GM23338 (cell line): Measurements from ENCODE around the gene AZIN2. TPM values are rescaled to one million over a fixed set of nuclear protein-coding genes. Genes with fewer than 3 reads are reported as not detected.

ENCODE experiments used
- ATAC-seq: fragments of 200-7000 bp; cut with Tn5 transposase; 3 replicates; pipeline ENCODE4 v1.9.1; 2020
- DNase-seq: peaks from one replicate; pipeline ENCODE4 v3.0.0-alpha.2; 2015; ENCODE audit warnings: low spot score
- H2AFZ ChIP-seq: fragments of 200-600 bp; sonication (generic); 2 replicates; pipeline ENCODE4 v1.8.0; 2016; ENCODE audit warnings: antibody characterized with exemption, mild to moderate bottlenecking, moderate library complexity
- H3F3A ChIP-seq: fragments of 200-600 bp; sonication (generic); replicated peaks from 2 replicates; pipeline ENCODE4 v1.8.0; 2017; ENCODE audit warnings: antibody characterized with exemption, mixed run types, low read depth
- H3K27ac ChIP-seq: fragments of 200-600 bp; sonication (generic); 2 replicates; pipeline ENCODE4 v1.6.1; 2016; ENCODE audit warnings: low read depth
- H3K27me3 ChIP-seq: fragments of 200-600 bp; sonication (generic); 2 replicates; pipeline ENCODE4 v1.8.0; 2016; ENCODE audit warnings: mild to moderate bottlenecking, mixed run types, moderate library complexity; ENCODE audit not compliant: insufficient read depth
- H3K36me3 ChIP-seq: fragments of 200-600 bp; sonication (generic); 2 replicates; pipeline ENCODE4 v1.8.0; 2016; ENCODE audit warnings: mild to moderate bottlenecking; ENCODE audit not compliant: insufficient read depth
- H3K4me1 ChIP-seq: fragments of 200-600 bp; sonication (generic); 2 replicates; pipeline ENCODE4 v1.8.0; 2016; ENCODE audit warnings: mild to moderate bottlenecking, moderate library complexity; ENCODE audit not compliant: insufficient read depth
- H3K4me2 ChIP-seq: fragments of 200-600 bp; sonication (generic); 2 replicates; pipeline ENCODE4 v1.7.1; 2017; ENCODE audit warnings: mixed run types
- H3K4me3 ChIP-seq: fragments of 200-600 bp; sonication (generic); 2 replicates; pipeline ENCODE4 v1.6.1; 2016; ENCODE audit warnings: mixed run types
- H3K79me2 ChIP-seq: fragments of 200-600 bp; sonication (generic); replicated peaks from 2 replicates; pipeline ENCODE4 v1.8.0; 2017; ENCODE audit warnings: mild to moderate bottlenecking; ENCODE audit not compliant: insufficient read depth
- H3K9me2 ChIP-seq: fragments of 200-600 bp; sonication (generic); 2 replicates; pipeline ENCODE4 v1.8.0; 2017; ENCODE audit not compliant: insufficient read depth
- H4K20me1 ChIP-seq: fragments of 200-600 bp; sonication (generic); replicated peaks from 2 replicates; pipeline ENCODE4 v1.8.0; 2017; ENCODE audit warnings: mild to moderate bottlenecking; ENCODE audit not compliant: insufficient read depth
- H3K27ac Mint-ChIP-seq: 2 replicates; pipeline ENCODE4 v1.8.0; 2020; ENCODE audit warnings: inconsistent platforms, mild to moderate bottlenecking, moderate library complexity, mixed read lengths
- H3K27me3 Mint-ChIP-seq: 3 replicates; pipeline ENCODE4 v1.8.0; 2022; ENCODE audit warnings: low read depth, mild to moderate bottlenecking, moderate library complexity, mixed read lengths, inconsistent platforms; ENCODE audit not compliant: insufficient read depth, poor library complexity
- H3K36me3 Mint-ChIP-seq: 3 replicates; pipeline ENCODE4 v1.8.0; 2021; ENCODE audit warnings: low read depth, mild to moderate bottlenecking, inconsistent platforms, moderate library complexity, mixed read lengths
- H3K4me1 Mint-ChIP-seq: 3 replicates; pipeline ENCODE4 v1.8.0; 2020; ENCODE audit warnings: mild to moderate bottlenecking, inconsistent platforms, mixed read lengths
- H3K4me3 Mint-ChIP-seq: 3 replicates; pipeline ENCODE4 v1.8.0; 2021; ENCODE audit warnings: moderate library complexity, mild to moderate bottlenecking, inconsistent platforms, mixed read lengths
- H3K9me3 Mint-ChIP-seq: 3 replicates; pipeline ENCODE4 v1.8.0; 2020; ENCODE audit warnings: moderate library complexity, mild to moderate bottlenecking, inconsistent platforms, mixed read lengths
- CREB1 ChIP-seq: fragments of 250-450 bp; sonication (Bioruptor Pico); IDR thresholded peaks from 2 replicates; pipeline ENCODE4 v1.5.0; 2020; ENCODE audit warnings: low read depth, mild to moderate bottlenecking, moderate library complexity
- EZH2 ChIP-seq: fragments of 200-600 bp; sonication (generic); IDR thresholded peaks from one replicate; pipeline ENCODE4 v1.8.0; 2017; ENCODE audit warnings: antibody characterized with exemption, mild to moderate bottlenecking, low read depth; ENCODE audit not compliant: unreplicated experiment
- EZH2phosphoT487 ChIP-seq: fragments of 200-600 bp; sonication (generic); IDR thresholded peaks from one replicate; pipeline ENCODE4 v1.8.1; 2018; ENCODE audit warnings: antibody characterized with exemption; ENCODE audit not compliant: unreplicated experiment
- JUNB ChIP-seq: IDR thresholded peaks from one replicate; pipeline ENCODE4 v1.6.1; 2016; ENCODE audit warnings: antibody characterized with exemption; ENCODE audit not compliant: unreplicated experiment
- NANOG ChIP-seq: IDR thresholded peaks from 2 replicates; pipeline ENCODE4 v1.6.1; 2016; ENCODE audit warnings: antibody characterized with exemption, borderline replicate concordance
- POLR2AphosphoS5 ChIP-seq: IDR thresholded peaks from 2 replicates; pipeline ENCODE4 v1.6.1; 2016; ENCODE audit warnings: antibody characterized with exemption, low read depth
- STAT1 ChIP-seq: IDR thresholded peaks from one replicate; pipeline ENCODE4 v1.6.1; 2016; ENCODE audit warnings: antibody characterized with exemption; ENCODE audit not compliant: unreplicated experiment
- ZNF114 ChIP-seq: fragments of 250-450 bp; sonication (Bioruptor Pico); IDR thresholded peaks from 2 replicates; pipeline ENCODE4 v1.5.0; 2020; ENCODE audit warnings: mild to moderate bottlenecking, moderate library complexity
- polyA plus RNA-seq: library from polyadenylated mRNA; unstranded; fragments of >200 nt; fragmentation: Nextera tagmentation; extraction: Ambion mirVana; gene quantifications from 2 replicates; pipeline ENCODE4 v1.2.1, GENCODE V29; 2016
- total RNA-seq: library from RNA; depleted of rRNA; stranded (reverse); fragments of >200 nt; shearing (Covaris generic); gene quantifications from 2 replicates; pipeline ENCODE4 v1.2.3, GENCODE V29; 2014
- TF ChIP-seq, protein P1 (sequence below): IDR thresholded peaks from 2 replicates; pipeline ENCODE4 v1.6.1; 2016; ENCODE audit warnings: antibody characterized with exemption
- TF ChIP-seq, protein P2 (sequence below): IDR thresholded peaks from one replicate; pipeline ENCODE4 v1.6.1; 2018; ENCODE audit warnings: antibody characterized with exemption; ENCODE audit not compliant: unreplicated experiment
- TF ChIP-seq, protein P3 (sequence below), 2 experiments: fragments of 200-600 bp in 1 of 2; sonication (generic) in 1 of 2; conservative IDR thresholded peaks; 2 replicates each; pipeline versions ENCODE4 v1.5.1 to v1.6.1; 2016 to 2017; ENCODE audit warnings: antibody characterized with exemption in 2 of 2, low read depth in 2 of 2, mild to moderate bottlenecking in 2 of 2, moderate library complexity in 1 of 2

Gene AZIN2
- total and polyA plus RNA-seq, 2 experiments from 2014 or later: 0.37 to 1.2 TPM

DNA sequence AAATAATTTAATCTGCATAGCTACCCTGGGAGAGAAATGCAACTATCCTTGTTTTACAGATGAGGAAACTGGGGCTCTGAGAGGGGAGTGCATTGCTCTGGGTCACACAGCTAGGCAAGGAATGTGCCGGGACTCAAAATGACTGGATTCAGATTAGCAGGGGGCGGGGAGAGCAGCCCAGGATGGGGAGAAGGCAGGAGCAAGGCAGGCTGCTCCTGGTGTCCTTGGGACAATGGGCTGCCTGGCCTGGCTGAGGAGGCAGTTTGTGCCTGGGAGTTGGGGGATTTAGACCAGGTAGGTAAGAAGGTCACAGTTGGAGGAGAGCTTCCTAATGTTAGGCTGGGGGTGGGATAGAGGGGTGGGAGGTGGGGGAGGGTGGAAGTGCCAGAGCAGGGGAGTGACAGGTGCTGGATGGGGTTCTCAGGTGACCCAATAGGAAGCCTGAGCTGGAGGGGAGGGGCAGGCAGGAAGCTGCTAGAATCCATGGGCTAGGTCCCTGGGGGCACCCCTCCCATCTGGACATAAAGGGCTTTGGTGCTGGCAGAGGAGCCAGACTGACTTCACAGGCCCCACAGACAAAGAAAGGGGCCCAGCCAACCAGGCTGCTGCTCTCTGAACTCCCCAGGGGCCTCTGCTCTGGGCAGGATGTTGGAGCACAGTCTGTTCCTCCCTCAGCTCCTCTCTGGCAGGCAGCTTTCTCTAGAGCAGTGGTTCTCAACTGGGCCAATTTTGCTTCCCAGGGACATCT, 71.9 kb downstream of the AZIN2 start:
- H3K27ac ChIP-seq: peak overlapping the region; percentile 91
- peaks cover 12% of the 10 kb centered on the region for H3K36me3 Mint-ChIP-seq
- H3K9me3 Mint-ChIP-seq: no peaks in the 10 kb centered on the region
- peak overlapping the region; percentile 29; the same call in 1 of the 2 replicates for H3K4me3 ChIP-seq
- no peaks in the 10 kb centered on the region for H3K27me3 ChIP-seq
- DNase-seq (peak; percentile 90), ATAC-seq (peak; percentile 84)
- H3K79me2 ChIP-seq: no peaks in the 10 kb centered on the region
- H3K4me3 Mint-ChIP-seq: peak overlapping the region; percentile 23; the same call in 1 of the 3 replicates
- peak overlapping the region; percentile 65 for H3K4me2 ChIP-seq
- H3K4me1 ChIP-seq: peaks cover 24% of the 10 kb centered on the region
- H2AFZ ChIP-seq: no peak overlapping the region
- peaks cover 23% of the 10 kb centered on the region for H3K27me3 Mint-ChIP-seq
- peaks cover 14% of the 10 kb centered on the region for H3F3A ChIP-seq
- TF ChIP-seq POLR2AphosphoS5 (peak; percentile 34; the same call in 1 of the 2 replicates), EZH2phosphoT487 (no peak), EZH2 (no peak)
- TF ChIP-seq, protein P1, sequence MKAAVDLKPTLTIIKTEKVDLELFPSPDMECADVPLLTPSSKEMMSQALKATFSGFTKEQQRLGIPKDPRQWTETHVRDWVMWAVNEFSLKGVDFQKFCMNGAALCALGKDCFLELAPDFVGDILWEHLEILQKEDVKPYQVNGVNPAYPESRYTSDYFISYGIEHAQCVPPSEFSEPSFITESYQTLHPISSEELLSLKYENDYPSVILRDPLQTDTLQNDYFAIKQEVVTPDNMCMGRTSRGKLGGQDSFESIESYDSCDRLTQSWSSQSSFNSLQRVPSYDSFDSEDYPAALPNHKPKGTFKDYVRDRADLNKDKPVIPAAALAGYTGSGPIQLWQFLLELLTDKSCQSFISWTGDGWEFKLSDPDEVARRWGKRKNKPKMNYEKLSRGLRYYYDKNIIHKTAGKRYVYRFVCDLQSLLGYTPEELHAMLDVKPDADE: 0 out of 2 replicates have a peak, but pooled peaks have one; percentile 36
- no peaks in the 10 kb centered on the region for H3K9me2 ChIP-seq
- no peaks in the 10 kb centered on the region for H3K36me3 ChIP-seq
- no peaks in the 10 kb centered on the region for H4K20me1 ChIP-seq
- H3K4me1 Mint-ChIP-seq: peaks cover 44% of the 10 kb centered on the region
- peak overlapping the region; percentile 96 for H3K27ac Mint-ChIP-seq

DNA sequence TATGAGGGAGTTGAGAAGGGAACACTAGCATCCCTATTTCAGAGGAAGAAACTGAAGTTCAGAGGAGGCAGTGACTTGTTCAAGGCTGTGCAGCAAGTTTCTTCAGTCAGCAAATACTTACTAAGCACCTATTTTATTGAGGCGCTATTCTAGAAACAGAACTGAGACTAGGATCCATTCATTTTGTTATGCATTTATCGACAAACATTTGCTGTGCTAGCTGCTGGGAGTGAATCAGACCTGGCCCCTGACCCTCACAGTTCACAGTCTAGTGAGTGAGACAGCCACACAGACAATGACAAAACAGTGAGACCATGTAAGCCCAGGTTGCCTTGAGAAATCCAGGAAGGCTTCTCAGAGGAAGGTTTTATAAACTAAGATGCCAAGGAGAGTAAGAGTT, 72.7 kb downstream of the AZIN2 start:
- peak overlapping the region; percentile 91 for H3K27ac ChIP-seq
- peak overlapping the region; percentile 29; the same call in 1 of the 2 replicates for H3K4me3 ChIP-seq
- H3K79me2 ChIP-seq: no peaks in the 10 kb centered on the region
- no peaks in the 10 kb centered on the region for H4K20me1 ChIP-seq
- no peak for DNase-seq
- no peaks in the 10 kb centered on the region for H3K36me3 ChIP-seq
- H2AFZ ChIP-seq: no peak overlapping the region
- H3K36me3 Mint-ChIP-seq: peaks cover 12% of the 10 kb centered on the region
- 0 out of 2 replicates have a peak overlapping the region, but pooled peaks have one; percentile 96 for H3K27ac Mint-ChIP-seq
- no peaks in the 10 kb centered on the region for H3K9me2 ChIP-seq
- H3K4me3 Mint-ChIP-seq: no peak overlapping the region; the same call in 2 of the 3 replicates
- H3K27me3 Mint-ChIP-seq: peaks cover 23% of the 10 kb centered on the region
- ATAC-seq: no peak
- peak overlapping the region; percentile 65 for H3K4me2 ChIP-seq
- H3F3A ChIP-seq: peaks cover 14% of the 10 kb centered on the region
- peaks cover 24% of the 10 kb centered on the region for H3K4me1 ChIP-seq
- no peaks in the 10 kb centered on the region for H3K9me3 Mint-ChIP-seq
- no peaks in the 10 kb centered on the region for H3K27me3 ChIP-seq
- H3K4me1 Mint-ChIP-seq: peaks cover 44% of the 10 kb centered on the region
- TF ChIP-seq, protein P2, sequence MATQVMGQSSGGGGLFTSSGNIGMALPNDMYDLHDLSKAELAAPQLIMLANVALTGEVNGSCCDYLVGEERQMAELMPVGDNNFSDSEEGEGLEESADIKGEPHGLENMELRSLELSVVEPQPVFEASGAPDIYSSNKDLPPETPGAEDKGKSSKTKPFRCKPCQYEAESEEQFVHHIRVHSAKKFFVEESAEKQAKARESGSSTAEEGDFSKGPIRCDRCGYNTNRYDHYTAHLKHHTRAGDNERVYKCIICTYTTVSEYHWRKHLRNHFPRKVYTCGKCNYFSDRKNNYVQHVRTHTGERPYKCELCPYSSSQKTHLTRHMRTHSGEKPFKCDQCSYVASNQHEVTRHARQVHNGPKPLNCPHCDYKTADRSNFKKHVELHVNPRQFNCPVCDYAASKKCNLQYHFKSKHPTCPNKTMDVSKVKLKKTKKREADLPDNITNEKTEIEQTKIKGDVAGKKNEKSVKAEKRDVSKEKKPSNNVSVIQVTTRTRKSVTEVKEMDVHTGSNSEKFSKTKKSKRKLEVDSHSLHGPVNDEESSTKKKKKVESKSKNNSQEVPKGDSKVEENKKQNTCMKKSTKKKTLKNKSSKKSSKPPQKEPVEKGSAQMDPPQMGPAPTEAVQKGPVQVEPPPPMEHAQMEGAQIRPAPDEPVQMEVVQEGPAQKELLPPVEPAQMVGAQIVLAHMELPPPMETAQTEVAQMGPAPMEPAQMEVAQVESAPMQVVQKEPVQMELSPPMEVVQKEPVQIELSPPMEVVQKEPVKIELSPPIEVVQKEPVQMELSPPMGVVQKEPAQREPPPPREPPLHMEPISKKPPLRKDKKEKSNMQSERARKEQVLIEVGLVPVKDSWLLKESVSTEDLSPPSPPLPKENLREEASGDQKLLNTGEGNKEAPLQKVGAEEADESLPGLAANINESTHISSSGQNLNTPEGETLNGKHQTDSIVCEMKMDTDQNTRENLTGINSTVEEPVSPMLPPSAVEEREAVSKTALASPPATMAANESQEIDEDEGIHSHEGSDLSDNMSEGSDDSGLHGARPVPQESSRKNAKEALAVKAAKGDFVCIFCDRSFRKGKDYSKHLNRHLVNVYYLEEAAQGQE: no peak
- TF ChIP-seq JUNB (no peak), EZH2 (no peak), ZNF114 (CRISPR knock-in tag) (no peak), CREB1 (CRISPR knock-in tag) (no peak), EZH2phosphoT487 (no peak), POLR2AphosphoS5 (no peak), STAT1 (no peak), NANOG (no peak)
- TF ChIP-seq, protein P1: no peak
- TF ChIP-seq, protein P3, sequence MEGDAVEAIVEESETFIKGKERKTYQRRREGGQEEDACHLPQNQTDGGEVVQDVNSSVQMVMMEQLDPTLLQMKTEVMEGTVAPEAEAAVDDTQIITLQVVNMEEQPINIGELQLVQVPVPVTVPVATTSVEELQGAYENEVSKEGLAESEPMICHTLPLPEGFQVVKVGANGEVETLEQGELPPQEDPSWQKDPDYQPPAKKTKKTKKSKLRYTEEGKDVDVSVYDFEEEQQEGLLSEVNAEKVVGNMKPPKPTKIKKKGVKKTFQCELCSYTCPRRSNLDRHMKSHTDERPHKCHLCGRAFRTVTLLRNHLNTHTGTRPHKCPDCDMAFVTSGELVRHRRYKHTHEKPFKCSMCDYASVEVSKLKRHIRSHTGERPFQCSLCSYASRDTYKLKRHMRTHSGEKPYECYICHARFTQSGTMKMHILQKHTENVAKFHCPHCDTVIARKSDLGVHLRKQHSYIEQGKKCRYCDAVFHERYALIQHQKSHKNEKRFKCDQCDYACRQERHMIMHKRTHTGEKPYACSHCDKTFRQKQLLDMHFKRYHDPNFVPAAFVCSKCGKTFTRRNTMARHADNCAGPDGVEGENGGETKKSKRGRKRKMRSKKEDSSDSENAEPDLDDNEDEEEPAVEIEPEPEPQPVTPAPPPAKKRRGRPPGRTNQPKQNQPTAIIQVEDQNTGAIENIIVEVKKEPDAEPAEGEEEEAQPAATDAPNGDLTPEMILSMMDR (conservative IDR thresholded peaks at IDR 0.05; ENCODE audit: low read depth in 2 of 2): no peak
